NCI-H524 (cell line): ENCODE data around the gene ACKR2.
"Not testable (repeated sequence)": the region's sequence is repeated elsewhere in the genome, so short reads cannot be mapped to it uniquely, and the experiment has no call there.

Experiments used
- DNase-seq, 2 experiments: peaks; one replicate each; lab custom pipeline; 2025; lab: John Stamatoyannopoulos, UW

Gene ACKR2

GRCh38 chr3:42855547-42856380, 46.5 kb downstream of the ACKR2 start:
- no peak for DNase-seq

GRCh38 chr3:42856544-42856943, 47.3 kb downstream of the ACKR2 start:
- DNase-seq, result no peak

- no peak for DNase-seq
These were observed 55.2 kb downstream of the ACKR2 start for GRCh38 chr3:42864321-42864950.

GRCh38 chr3:42865256-42865655, 56.0 kb downstream of the ACKR2 start:
- DNase-seq, result no peak

GRCh38 chr3:42867138-42867537, 57.9 kb downstream of the ACKR2 start:
- DNase-seq, result no peak

- DNase-seq, result no peak
These were observed 59.6 kb downstream of the ACKR2 start for GRCh38 chr3:42868841-42869240.

GRCh38 chr3:42871592-42872196, 62.4 kb downstream of the ACKR2 start:
- no peak for DNase-seq

GRCh38 chr3:42872718-42873117, 63.5 kb downstream of the ACKR2 start:
- DNase-seq, result no peak

- no peak for DNase-seq
These were observed 64.2 kb downstream of the ACKR2 start for GRCh38 chr3:42873221-42873982.

GRCh38 chr3:42874749-42875148, 65.5 kb downstream of the ACKR2 start:
- no peak for DNase-seq

- no peak for DNase-seq
These were observed 66.3 kb downstream of the ACKR2 start, which contains the start of gene CYP8B1 for GRCh38 chr3:42875325-42876151. Gene CYP8B1, minus strand, starts transcription at chr3:42875879. Its CDS starts 63 bp downstream, at chr3:42875816.

- DNase-seq, result no peak
These were observed 67.2 kb downstream of the ACKR2 start for GRCh38 chr3:42876401-42876800.

GRCh38 chr3:42876940-42877720, 67.9 kb downstream of the ACKR2 start:
- DNase-seq, result no peak

- DNase-seq, result no peak
These were observed 68.6 kb downstream of the ACKR2 start for GRCh38 chr3:42877881-42878280.

- DNase-seq, result no peak
These were observed 70.9 kb downstream of the ACKR2 start for GRCh38 chr3:42880183-42880582.

- peak; percentile 60 to 86 for DNase-seq
These were observed 71.6 kb downstream of the ACKR2 start for GRCh38 chr3:42880601-42881451.

- DNase-seq, result not testable (repeated sequence)
These were observed 74.1 kb downstream of the ACKR2 start for GRCh38 chr3:42883251-42883930.

- DNase-seq, result no peak
These were observed 75.1 kb downstream of the ACKR2 start for GRCh38 chr3:42884324-42884723.

- no peak for DNase-seq
These were observed 77.1 kb downstream of the ACKR2 start for GRCh38 chr3:42886294-42886822.
